AG10803 (cell line): ENCODE results near the gene ZNF674.

Experiments used
- DNase-seq: peaks from one replicate; pipeline ENCODE4 v3.0.0; 2010; ENCODE audit warnings: low read depth
- H3K4me3 ChIP-seq: 2 replicates; pipeline ENCODE4 v1.5.1; 2011; ENCODE audit warnings: mild to moderate bottlenecking, low read length, control low read depth
- TF ChIP-seq, protein P1 (sequence below): conservative IDR thresholded peaks from 2 replicates; pipeline ENCODE4 v1.5.1; 2011; ENCODE audit warnings: mild to moderate bottlenecking, low read length, control low read depth, inconsistent platforms

The ZNF674 gene

DNA sequence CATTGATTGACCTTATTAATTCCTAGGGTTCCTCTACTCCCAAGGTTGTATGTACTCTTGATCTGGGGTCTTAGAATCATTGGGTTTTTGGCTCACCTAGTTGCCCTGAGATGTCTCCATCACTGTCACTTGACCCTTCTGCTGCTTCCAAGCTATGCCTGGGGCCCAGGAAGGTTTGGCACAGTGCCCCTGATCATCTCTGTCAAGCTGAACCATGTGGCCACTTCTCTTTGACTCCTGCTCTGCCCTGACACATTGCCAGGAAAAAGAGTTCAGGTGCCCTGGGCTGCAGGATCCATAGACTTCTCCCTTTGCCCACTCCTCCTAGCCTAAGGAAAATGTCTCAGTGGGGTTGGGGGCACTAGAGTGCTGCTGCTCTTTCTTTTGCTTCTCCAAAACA is 24.4 kb upstream of the ZNF674 start:
- TF ChIP-seq, protein P1, sequence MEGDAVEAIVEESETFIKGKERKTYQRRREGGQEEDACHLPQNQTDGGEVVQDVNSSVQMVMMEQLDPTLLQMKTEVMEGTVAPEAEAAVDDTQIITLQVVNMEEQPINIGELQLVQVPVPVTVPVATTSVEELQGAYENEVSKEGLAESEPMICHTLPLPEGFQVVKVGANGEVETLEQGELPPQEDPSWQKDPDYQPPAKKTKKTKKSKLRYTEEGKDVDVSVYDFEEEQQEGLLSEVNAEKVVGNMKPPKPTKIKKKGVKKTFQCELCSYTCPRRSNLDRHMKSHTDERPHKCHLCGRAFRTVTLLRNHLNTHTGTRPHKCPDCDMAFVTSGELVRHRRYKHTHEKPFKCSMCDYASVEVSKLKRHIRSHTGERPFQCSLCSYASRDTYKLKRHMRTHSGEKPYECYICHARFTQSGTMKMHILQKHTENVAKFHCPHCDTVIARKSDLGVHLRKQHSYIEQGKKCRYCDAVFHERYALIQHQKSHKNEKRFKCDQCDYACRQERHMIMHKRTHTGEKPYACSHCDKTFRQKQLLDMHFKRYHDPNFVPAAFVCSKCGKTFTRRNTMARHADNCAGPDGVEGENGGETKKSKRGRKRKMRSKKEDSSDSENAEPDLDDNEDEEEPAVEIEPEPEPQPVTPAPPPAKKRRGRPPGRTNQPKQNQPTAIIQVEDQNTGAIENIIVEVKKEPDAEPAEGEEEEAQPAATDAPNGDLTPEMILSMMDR: no peak
- DNase-seq: no peak
- no peak overlapping the region for H3K4me3 ChIP-seq

DNA sequence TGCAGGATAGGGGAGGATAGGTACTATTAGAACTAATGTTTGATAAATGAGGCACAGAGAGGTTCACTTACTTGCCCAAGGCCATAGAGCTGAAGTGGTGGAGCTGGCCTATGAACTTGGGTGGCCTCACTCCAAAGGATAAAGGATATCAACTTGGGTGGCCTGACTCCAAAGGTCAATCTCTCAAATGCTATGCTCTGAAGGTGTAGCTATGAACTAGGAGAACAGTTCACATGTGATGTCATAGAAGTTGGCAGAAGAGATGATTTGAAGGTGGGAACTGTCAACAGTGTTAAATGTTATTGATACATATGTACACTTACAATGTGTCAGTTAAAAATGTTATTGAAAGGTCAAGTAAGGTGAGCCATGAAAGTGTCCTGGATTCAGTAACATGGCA is 22.2 kb upstream of the ZNF674 start:
- H3K4me3 ChIP-seq: no peak overlapping the region
- no peak for DNase-seq
- TF ChIP-seq, protein P1: no peak

DNA sequence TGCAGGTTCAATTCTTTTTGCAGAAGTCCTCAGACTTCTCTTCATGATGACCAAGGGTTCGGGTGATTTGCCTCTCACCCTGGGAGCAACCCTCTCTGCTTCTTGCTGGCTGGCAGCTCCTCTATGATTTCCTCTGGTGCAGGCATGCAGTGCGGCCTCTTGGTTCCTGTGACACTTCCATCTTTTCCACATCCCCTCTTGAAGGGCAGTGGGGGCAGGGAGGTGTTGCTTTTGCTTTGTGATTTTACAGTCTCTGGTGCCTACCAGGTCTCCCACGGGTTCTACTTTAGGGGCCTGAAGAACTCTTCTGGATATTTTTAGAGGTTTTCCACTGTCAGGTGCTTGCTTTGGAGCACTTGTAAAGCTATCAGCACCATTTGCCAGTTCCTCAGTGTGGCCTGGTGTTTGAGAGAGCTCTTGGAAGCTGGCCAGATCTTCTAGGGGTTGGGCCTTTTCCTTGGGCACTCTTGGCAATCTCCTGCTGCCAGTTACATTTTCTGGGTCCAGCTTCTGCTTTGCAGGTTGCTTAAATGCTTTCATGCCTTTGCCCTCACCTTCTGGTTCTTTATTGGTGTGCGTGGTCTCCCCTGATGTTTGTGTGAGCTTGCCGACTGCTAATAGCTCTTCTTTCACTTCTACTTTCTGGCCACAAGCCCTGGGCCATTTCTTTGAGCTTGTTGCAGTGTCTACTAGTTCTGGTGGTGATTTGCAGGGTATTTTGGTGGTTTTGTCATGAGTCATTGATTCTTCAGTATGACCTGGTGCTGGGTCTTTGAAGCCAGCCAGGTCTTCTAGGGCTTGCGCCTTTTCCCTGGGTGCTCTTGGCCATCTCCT is 16.8 kb upstream of the ZNF674 start:
- H3K4me3 ChIP-seq: no peak overlapping the region
- TF ChIP-seq, protein P1: no peak
- no peak for DNase-seq

DNA sequence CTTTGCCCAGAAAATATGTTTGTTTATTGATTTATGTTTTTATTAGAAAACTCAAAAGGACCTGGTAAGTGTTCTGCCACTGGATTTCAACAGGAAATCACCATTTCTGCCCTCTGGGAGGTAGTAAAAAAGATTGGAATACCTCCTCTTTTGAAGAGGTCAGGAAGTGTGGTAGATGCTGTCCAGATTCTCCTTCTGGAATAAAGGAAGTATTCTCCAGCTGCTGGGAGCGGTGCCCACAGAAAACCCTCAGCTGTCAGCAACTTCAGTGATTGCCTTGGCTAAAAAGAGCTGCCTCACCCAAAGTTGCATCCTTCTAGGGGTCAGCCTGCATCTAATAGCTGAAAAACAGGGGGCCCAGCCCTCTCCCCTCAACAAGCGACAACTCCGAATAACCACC is 13.8 kb upstream of the ZNF674 start:
- DNase-seq: peak; percentile 50
- TF ChIP-seq, protein P1: no peak
- H3K4me3 ChIP-seq: no peak overlapping the region

DNA sequence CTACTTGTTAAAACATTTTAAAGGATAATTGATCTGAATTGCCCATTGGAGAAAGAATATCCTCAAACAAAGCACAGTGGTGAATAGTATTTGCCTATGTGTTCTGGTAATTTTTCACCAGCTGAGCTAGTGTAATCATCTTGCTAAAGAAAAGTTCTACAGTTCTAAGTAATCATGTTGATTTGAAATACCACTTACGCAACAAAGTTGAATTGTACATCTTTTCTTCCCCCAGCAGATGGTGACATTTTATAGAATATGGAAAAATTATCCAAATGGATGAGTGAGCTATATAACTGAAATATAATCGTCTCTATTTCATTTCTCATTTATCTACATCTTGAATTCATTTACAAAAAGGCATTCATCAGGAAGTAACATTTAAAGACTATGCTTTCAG is 9.7 kb upstream of the ZNF674 start:
- H3K4me3 ChIP-seq: no peak overlapping the region
- peak; percentile 57 for DNase-seq
- TF ChIP-seq, protein P1: peak; percentile 51

DNA sequence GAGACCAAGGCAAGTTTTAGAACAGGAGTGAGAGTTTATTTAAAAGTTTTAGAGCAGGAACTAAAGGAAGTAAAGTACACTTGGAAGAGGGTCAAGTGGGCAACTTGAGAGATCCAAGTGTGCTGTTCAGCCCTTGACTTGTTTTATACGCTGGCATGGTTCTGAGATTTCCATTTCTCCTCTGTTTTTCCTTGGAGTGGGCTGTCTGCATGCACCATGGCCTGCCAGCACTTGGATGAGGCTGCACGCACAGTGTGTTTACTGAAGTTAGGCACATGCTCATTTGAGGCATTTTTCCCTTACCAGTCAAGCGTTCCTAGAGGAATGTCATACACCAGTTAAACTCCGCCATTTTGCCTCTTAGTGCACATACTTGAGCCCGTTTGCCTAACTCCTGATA is 8.7 kb upstream of the ZNF674 start:
- DNase-seq: no peak
- no peak overlapping the region for H3K4me3 ChIP-seq
- TF ChIP-seq, protein P1: no peak

DNA sequence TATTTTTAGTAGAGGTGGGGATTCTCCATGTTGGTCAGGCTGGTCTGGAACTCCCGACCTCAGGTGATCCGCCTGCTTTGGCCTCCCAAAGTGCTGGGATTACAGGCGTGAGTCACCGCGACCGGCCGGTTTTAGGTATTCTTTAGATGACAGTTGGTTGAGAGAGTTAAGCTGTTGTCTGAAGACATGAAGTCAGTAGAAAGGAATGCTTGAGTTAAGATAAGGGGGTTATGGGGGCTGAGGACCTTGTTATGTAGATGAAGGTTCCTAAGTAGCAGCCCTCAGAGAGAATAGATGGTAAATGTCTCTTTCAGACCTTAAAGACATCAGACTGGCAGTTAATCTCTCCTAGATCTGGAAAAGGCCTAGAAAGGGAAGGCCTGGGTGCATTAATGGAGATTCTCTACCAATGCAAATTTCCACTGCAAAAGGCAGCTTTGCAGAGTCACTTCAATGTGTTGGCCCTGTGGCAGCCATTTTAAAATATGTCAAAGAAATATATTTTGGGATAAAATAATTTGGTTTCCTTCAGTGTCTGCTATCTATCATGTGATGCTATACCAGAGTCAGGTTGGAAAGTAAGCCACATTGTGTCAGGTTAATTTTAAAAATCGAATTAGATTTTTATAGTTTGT is 6.4 kb upstream of the ZNF674 start:
- TF ChIP-seq, protein P1: no peak
- H3K4me3 ChIP-seq: no peak overlapping the region
- DNase-seq: no peak
